Measurements from ENCODE around the gene ZNF652.

The ZNF652 gene

DNA sequence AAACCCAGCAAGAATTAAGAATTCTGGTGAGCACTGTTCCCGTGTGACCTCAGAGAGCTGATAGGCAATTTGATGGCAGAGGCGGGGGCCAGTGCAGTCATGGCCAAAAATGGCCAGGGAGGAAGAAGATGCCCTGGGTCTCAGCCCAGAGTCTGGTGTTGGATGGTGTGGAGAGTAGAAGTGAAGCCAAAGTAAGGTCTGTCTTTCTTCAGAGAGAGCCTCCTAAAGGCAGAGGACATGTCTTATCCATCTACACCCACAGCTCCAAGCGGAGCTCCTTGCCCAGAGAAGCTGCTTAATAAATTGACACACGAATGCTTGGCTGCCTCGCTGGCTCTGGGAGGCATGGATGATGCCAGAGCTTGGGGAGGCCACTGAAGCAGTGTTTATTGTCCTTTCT lies 19.7 kb upstream of the ZNF652 start:
- H3K4me3 ChIP-seq (ENCODE audit: severe bottlenecking): no peak overlapping the region
- H3K4me1 ChIP-seq (ENCODE audit: insufficient read depth, poor library complexity, severe bottlenecking): no peaks in the 10 kb centered on the region
- DNase-seq (ENCODE audit: low spot score) (no peak), ATAC-seq (ENCODE audit: low read depth) (no peak)
- H3K27me3 ChIP-seq (ENCODE audit: insufficient read depth, poor library complexity, severe bottlenecking): no peaks in the 10 kb centered on the region
- no peak for TF ChIP-seq CTCF (IDR thresholded peaks at IDR 0.05; ENCODE audit: poor library complexity, severe bottlenecking)
- no peaks in the 10 kb centered on the region for H3K36me3 ChIP-seq (ENCODE audit: low read depth)
- H3K27ac ChIP-seq (ENCODE audit: poor library complexity, severe bottlenecking): no peak overlapping the region
- no peaks in the 10 kb centered on the region for H3K9me3 ChIP-seq (ENCODE audit: severe bottlenecking)

DNA sequence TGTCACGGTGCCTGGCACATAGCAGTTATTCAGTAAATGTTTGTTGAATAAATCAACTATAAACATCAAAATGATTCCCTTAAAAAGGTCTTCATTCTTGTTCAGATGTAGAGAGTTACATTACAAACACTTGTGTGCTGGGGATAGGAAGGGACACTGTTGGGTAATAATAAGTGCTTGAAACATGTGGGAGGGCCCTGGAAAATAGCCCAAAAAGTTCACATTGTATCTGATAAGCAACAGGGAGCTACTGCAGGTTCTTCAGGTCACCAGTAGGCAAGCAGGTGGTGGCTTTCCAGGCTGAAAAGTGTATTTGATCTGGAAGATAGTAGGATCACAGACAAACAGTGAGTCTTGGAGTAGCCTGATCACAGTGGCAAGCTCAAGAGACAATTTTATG lies 19.0 kb upstream of the ZNF652 start:
- Histone ChIP-seq H3K27me3 (ENCODE audit: insufficient read depth, poor library complexity, severe bottlenecking) (no peaks in the 10 kb centered on the region), H3K36me3 (ENCODE audit: low read depth) (no peaks in the 10 kb centered on the region), H3K9me3 (ENCODE audit: severe bottlenecking) (no peaks in the 10 kb centered on the region), H3K4me1 (ENCODE audit: insufficient read depth, poor library complexity, severe bottlenecking) (no peaks in the 10 kb centered on the region), H3K4me3 (ENCODE audit: severe bottlenecking) (no peak overlapping the region), H3K27ac (ENCODE audit: poor library complexity, severe bottlenecking) (no peak overlapping the region)
- TF ChIP-seq CTCF (IDR thresholded peaks at IDR 0.05; ENCODE audit: poor library complexity, severe bottlenecking): no peak
- DNase-seq (ENCODE audit: low spot score) (no peak), ATAC-seq (ENCODE audit: low read depth) (no peak)

DNA sequence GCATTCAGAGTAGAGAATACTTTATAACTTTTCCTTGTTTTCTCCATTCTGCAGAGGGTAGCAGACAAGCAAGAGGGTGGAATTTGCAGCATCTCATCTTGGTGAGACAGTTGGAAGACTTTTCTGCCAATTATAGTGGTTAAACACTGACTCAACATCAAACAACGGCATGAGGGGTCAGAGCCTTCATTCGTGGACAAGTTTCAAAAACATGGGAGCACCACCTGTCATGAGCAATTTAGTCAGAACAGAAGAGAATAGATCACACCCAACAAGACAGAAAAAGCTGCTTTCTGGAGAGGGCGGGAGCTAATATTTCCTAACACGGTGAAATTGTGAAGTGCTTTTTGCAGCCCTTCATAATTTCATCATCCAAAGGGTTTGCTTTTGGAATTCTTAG lies 17.9 kb upstream of the ZNF652 start:
- Histone ChIP-seq H3K36me3 (ENCODE audit: low read depth) (no peaks in the 10 kb centered on the region), H3K4me3 (ENCODE audit: severe bottlenecking) (no peak overlapping the region), H3K4me1 (ENCODE audit: insufficient read depth, poor library complexity, severe bottlenecking) (no peaks in the 10 kb centered on the region), H3K9me3 (ENCODE audit: severe bottlenecking) (no peaks in the 10 kb centered on the region), H3K27ac (ENCODE audit: poor library complexity, severe bottlenecking) (no peak overlapping the region), H3K27me3 (ENCODE audit: insufficient read depth, poor library complexity, severe bottlenecking) (no peaks in the 10 kb centered on the region)
- ATAC-seq (ENCODE audit: low read depth) (no peak), DNase-seq (ENCODE audit: low spot score) (no peak)
- TF ChIP-seq CTCF (IDR thresholded peaks at IDR 0.05; ENCODE audit: poor library complexity, severe bottlenecking): no peak

GRCh38 chr17:49378311-49378710 lies 16.3 kb upstream of the ZNF652 start:
- no peaks in the 10 kb centered on the region for H3K4me1 ChIP-seq (ENCODE audit: insufficient read depth, poor library complexity, severe bottlenecking)
- H3K27ac ChIP-seq (ENCODE audit: poor library complexity, severe bottlenecking): no peak overlapping the region
- DNase-seq (ENCODE audit: low spot score): no peak
- no peak for ATAC-seq (ENCODE audit: low read depth)
- H3K4me3 ChIP-seq (ENCODE audit: severe bottlenecking): no peak overlapping the region
- TF ChIP-seq CTCF (IDR thresholded peaks at IDR 0.05; ENCODE audit: poor library complexity, severe bottlenecking): no peak
- H3K9me3 ChIP-seq (ENCODE audit: severe bottlenecking): no peaks in the 10 kb centered on the region
- H3K27me3 ChIP-seq (ENCODE audit: insufficient read depth, poor library complexity, severe bottlenecking): no peaks in the 10 kb centered on the region
- H3K36me3 ChIP-seq (ENCODE audit: low read depth): no peaks in the 10 kb centered on the region

- ATAC-seq (ENCODE audit: low read depth): no peak
- no peak for TF ChIP-seq CTCF (IDR thresholded peaks at IDR 0.05; ENCODE audit: poor library complexity, severe bottlenecking)
- Histone ChIP-seq H3K27ac (ENCODE audit: poor library complexity, severe bottlenecking) (no peak overlapping the region), H3K27me3 (ENCODE audit: insufficient read depth, poor library complexity, severe bottlenecking) (no peaks in the 10 kb centered on the region), H3K4me1 (ENCODE audit: insufficient read depth, poor library complexity, severe bottlenecking) (no peaks in the 10 kb centered on the region), H3K9me3 (ENCODE audit: severe bottlenecking) (no peaks in the 10 kb centered on the region), H3K36me3 (ENCODE audit: low read depth) (no peaks in the 10 kb centered on the region), H3K4me3 (ENCODE audit: severe bottlenecking) (no peak overlapping the region)
- DNase-seq (ENCODE audit: low spot score): no peak
Observed at GRCh38 chr17:49375544-49375943, 13.5 kb upstream of the ZNF652 start.
